ENCODE measurements around the gene LZTS3. TPM values are rescaled to one million over a fixed set of nuclear protein-coding genes. Genes with fewer than 3 reads are reported as not detected.

Gene LZTS3
- total and polyA plus RNA-seq, 2 of the 13 experiments (the other 11 are each of a cell fraction or from before 2014, with no cell fraction given) = 10.1 to 31.3 TPM

GRCh38 chr20:3190681-3191111 is 17.3 kb upstream of the LZTS3 start (continued):
- TF ChIP-seq, protein P1, sequence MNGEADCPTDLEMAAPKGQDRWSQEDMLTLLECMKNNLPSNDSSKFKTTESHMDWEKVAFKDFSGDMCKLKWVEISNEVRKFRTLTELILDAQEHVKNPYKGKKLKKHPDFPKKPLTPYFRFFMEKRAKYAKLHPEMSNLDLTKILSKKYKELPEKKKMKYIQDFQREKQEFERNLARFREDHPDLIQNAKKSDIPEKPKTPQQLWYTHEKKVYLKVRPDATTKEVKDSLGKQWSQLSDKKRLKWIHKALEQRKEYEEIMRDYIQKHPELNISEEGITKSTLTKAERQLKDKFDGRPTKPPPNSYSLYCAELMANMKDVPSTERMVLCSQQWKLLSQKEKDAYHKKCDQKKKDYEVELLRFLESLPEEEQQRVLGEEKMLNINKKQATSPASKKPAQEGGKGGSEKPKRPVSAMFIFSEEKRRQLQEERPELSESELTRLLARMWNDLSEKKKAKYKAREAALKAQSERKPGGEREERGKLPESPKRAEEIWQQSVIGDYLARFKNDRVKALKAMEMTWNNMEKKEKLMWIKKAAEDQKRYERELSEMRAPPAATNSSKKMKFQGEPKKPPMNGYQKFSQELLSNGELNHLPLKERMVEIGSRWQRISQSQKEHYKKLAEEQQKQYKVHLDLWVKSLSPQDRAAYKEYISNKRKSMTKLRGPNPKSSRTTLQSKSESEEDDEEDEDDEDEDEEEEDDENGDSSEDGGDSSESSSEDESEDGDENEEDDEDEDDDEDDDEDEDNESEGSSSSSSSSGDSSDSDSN (CRISPR knock-in tag; IDR thresholded peaks at IDR 0.05) = peak; percentile 12; the same call in 1 of the 2 replicates
- TF ChIP-seq POLR2A (IDR thresholded peaks at IDR 0.05; ENCODE audit: insufficient read depth in 1 of 2, low read depth in 2 of 2, low read length in 2 of 2) (peak; percentile 34 to 45; a peak in 1 of 4 replicates), ZNF781 (CRISPR knock-in tag; IDR thresholded peaks at IDR 0.05; ENCODE audit: borderline replicate concordance, not compliant biosample characterization) (no peak), HOXA5 (CRISPR knock-in tag; IDR thresholded peaks at IDR 0.05) (no peak), AGO2 (optimal IDR thresholded peaks at IDR 0.05; ENCODE audit: low read depth, low read length) (peak; percentile 92)

GRCh38 chr20:3189561-3190131 is 16.3 kb upstream of the LZTS3 start:
- BruUV-seq (replicated peaks) = no TSS peak
- FAIRE-seq = no peak
- H3K27me3 ChIP-seq (ENCODE audit: control insufficient read depth in 1 of 2, insufficient read depth in 2 of 2, low read length in 2 of 2) = no peaks in the 10 kb centered on the region
- H3K9ac ChIP-seq (ENCODE audit: insufficient read depth, low read depth, low read length) = no peak overlapping the region
- ChIA-PET CTCF (ENCODE audit: low intra/inter-chr PET ratio, low total read pairs) (no interaction called here), POLR2A (interaction anchor here (0.6 to 2.3 kb wide), 2 partner anchors 13 to 25 kb away, joined by 3 to 7 read pairs; no protein-coding TSS in a partner anchor)
- no peaks in the 10 kb centered on the region for H4K20me1 ChIP-seq (ENCODE audit: insufficient read depth, low read length)
- H3K4me2 ChIP-seq (ENCODE audit: low read depth, low read length) = no peak overlapping the region
- no peak overlapping the region for H3K4me3 ChIP-seq (replicated peaks in 1 of 3; ENCODE audit: insufficient read depth in 1 of 3, low read depth in 2 of 3, low read length in 3 of 3)
- peaks cover 38 to 56% of the 10 kb centered on the region in 2 experiments for H3K36me3 ChIP-seq (replicated peaks in 1 of 2; ENCODE audit: control insufficient read depth in 1 of 2, insufficient read depth in 2 of 2, low read length in 2 of 2)
- no peak for ATAC-seq
- no peak overlapping the region for H2AFZ ChIP-seq (ENCODE audit: low read length)
- 91% methylated on average over 4 of the region's 4 CpGs for WGBS (ENCODE audit: low lambda C conversion rate)
- H3K9me3 ChIP-seq (ENCODE audit: low read length) = no peaks in the 10 kb centered on the region
- TF ChIP-seq PCBP2 (optimal IDR thresholded peaks at IDR 0.05; ENCODE audit: low read depth, low read length, poor library complexity, severe bottlenecking) (no peak), SP140L (CRISPR knock-in tag; IDR thresholded peaks at IDR 0.05; ENCODE audit: borderline replicate concordance) (no peak), ATF3 (CRISPR knock-in tag; IDR thresholded peaks at IDR 0.05) (no peak), MIXL1 (CRISPR knock-in tag; IDR thresholded peaks at IDR 0.05) (no peak), ZNF547 (CRISPR knock-in tag; IDR thresholded peaks at IDR 0.05) (no peak), PAX8 (CRISPR knock-in tag; IDR thresholded peaks at IDR 0.05; ENCODE audit: borderline replicate concordance) (no peak)
- TF ChIP-seq, protein P2, sequence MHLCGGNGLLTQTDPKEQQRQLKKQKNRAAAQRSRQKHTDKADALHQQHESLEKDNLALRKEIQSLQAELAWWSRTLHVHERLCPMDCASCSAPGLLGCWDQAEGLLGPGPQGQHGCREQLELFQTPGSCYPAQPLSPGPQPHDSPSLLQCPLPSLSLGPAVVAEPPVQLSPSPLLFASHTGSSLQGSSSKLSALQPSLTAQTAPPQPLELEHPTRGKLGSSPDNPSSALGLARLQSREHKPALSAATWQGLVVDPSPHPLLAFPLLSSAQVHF (CRISPR knock-in tag; IDR thresholded peaks at IDR 0.05) = no peak
- in situ Hi-C loops (cut with HindIII; ENCODE audit: extremely low pct_ligation_motif_present, low pct_unique_long_range_greater_than_20kb) (no loop called here), intact Hi-C loops (cut with micrococcal nuclease; ENCODE audit: unreplicated experiment) (no loop called here)
- no peaks in the 10 kb centered on the region for H3K79me2 ChIP-seq (ENCODE audit: insufficient read depth, low read length)
- no peaks in the 10 kb centered on the region for H3K4me1 ChIP-seq (ENCODE audit: insufficient read depth, low read length)
- no peak for DNase-seq (ENCODE audit: low spot score)
- H3K27ac ChIP-seq (ENCODE audit: extremely low read length, insufficient read depth, low read length) = no peak overlapping the region
